ENCODE measurements around the gene PARP3.

Gene PARP3

GRCh38 chr3:51978143-51978502 is 36.0 kb downstream of the PARP3 start:
- H3K36me3 Mint-ChIP-seq (ENCODE audit: low read depth) = peaks cover 7% of the 10 kb centered on the region
- H3K27ac Mint-ChIP-seq = no peak overlapping the region
- TF ChIP-seq, protein P1, sequence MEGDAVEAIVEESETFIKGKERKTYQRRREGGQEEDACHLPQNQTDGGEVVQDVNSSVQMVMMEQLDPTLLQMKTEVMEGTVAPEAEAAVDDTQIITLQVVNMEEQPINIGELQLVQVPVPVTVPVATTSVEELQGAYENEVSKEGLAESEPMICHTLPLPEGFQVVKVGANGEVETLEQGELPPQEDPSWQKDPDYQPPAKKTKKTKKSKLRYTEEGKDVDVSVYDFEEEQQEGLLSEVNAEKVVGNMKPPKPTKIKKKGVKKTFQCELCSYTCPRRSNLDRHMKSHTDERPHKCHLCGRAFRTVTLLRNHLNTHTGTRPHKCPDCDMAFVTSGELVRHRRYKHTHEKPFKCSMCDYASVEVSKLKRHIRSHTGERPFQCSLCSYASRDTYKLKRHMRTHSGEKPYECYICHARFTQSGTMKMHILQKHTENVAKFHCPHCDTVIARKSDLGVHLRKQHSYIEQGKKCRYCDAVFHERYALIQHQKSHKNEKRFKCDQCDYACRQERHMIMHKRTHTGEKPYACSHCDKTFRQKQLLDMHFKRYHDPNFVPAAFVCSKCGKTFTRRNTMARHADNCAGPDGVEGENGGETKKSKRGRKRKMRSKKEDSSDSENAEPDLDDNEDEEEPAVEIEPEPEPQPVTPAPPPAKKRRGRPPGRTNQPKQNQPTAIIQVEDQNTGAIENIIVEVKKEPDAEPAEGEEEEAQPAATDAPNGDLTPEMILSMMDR (IDR thresholded peaks at IDR 0.05) = no peak
- peaks cover 2% of the 10 kb centered on the region for H3K27me3 Mint-ChIP-seq (ENCODE audit: low read depth, poor library complexity)
- H3K4me3 Mint-ChIP-seq = no peak overlapping the region
- DNase-seq = no peak
- H3K4me1 Mint-ChIP-seq = peaks cover 59% of the 10 kb centered on the region
- no peaks in the 10 kb centered on the region for H3K9me3 Mint-ChIP-seq

DNA sequence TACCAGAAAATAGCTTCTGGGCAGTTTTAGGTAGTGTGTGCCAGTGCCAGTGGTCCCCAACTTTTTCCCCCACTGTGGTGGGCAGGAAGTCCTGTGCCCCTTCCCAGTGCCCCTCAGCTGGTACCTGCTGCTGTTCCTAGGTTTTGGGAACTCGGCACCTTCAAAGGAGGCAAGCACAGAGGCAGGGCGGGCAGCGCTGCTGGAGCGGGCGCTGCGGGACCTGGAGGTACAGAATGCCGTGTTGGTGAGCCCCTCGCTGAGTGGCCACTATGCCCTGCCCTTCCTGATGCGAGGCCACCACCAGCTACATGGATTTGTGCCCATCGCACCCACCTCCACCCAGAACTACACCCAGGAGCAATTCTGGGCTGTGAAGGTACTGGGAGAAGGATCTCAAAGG is 38.1 kb downstream of the PARP3 start:
- H3K27me3 Mint-ChIP-seq (ENCODE audit: low read depth, poor library complexity) = no peaks in the 10 kb centered on the region
- peaks cover 7% of the 10 kb centered on the region for H3K36me3 Mint-ChIP-seq (ENCODE audit: low read depth)
- H3K27ac Mint-ChIP-seq = no peak overlapping the region
- no peaks in the 10 kb centered on the region for H3K9me3 Mint-ChIP-seq
- no peak for DNase-seq
- TF ChIP-seq, protein P1 (IDR thresholded peaks at IDR 0.05) = no peak
- peaks cover 64% of the 10 kb centered on the region for H3K4me1 Mint-ChIP-seq
- H3K4me3 Mint-ChIP-seq = no peak overlapping the region

DNA sequence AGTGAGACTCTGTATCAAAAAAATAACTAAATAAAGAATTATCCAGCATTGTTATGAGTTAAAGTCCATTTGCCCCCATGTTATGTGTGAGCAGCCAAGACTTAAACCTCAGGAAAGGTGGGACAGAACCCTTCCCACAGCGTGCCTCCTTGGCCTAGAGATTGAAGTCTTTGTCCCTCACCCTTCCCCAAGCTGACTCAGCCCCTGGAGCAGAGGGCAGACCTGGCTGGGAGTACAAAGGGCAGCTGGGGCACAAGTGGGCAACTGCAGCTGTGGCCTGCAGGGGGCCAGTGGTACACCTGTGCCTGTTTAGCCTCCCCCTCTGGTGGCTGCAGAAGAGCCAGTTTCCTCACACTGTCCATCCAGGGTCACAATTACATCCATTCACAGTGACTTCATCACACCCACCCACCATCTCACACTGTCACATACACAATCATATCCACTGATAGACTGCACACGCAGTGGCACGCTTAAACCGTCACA is 40.2 kb downstream of the PARP3 start:
- peak overlapping the region; percentile 88 for H3K4me3 Mint-ChIP-seq
- TF ChIP-seq, protein P1 (IDR thresholded peaks at IDR 0.05) = peak; percentile 42
- H3K36me3 Mint-ChIP-seq (ENCODE audit: low read depth) = peaks cover 7% of the 10 kb centered on the region
- no peak for DNase-seq
- no peaks in the 10 kb centered on the region for H3K9me3 Mint-ChIP-seq
- H3K27ac Mint-ChIP-seq = peak overlapping the region; percentile 99
- peaks cover 48% of the 10 kb centered on the region for H3K4me1 Mint-ChIP-seq
- H3K27me3 Mint-ChIP-seq (ENCODE audit: low read depth, poor library complexity) = no peaks in the 10 kb centered on the region

DNA sequence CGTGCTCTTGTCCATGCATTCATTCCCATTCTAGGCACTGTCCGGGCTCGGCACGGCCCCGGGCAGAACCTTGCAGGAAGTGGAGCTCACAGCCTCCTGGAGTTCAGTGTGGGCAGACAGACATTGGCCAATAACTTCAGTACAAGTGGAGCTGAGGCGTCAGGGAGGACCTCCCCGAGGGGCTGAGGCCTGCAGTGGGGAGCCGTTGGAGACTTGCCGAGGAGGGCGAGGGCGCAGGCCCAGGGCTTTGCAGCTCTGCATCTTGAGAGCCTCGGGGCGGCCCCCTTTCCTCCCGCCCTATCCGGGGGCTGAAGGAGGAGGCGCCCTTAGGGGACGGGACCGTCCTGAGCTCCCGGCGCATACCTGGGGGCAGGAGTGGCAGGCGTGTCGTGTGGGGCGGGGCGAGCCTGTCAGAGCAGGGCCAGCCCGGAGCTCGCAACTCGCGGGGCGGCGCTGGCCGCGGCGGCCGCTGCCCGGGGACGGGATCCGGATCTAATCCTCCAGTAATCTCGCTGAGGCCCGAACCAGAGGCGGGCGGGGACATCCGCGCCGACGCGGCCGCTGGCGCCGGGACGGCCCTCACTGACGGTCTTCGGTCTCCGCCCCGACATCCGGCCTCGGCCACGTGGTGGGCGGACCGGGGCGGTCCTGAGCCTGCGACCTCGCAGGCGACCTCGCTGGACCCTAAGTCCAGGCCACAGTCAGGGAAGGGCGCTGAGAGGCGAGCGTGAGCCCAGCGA is 40.8 kb downstream of the PARP3 start, which contains the start of gene ACY1:
TSS of gene ACY1 (plus strand) at position 698 of the 740 bp plus-strand sequence. CDS start 530 bp downstream, outside the sequence.
- Mint-ChIP-seq H3K4me3 (peak within 1 kb of the TSS; percentile 88), H3K27me3 (ENCODE audit: low read depth, poor library complexity) (no peaks in the 10 kb centered on the region), H3K36me3 (ENCODE audit: low read depth) (peaks cover 7% of the 10 kb centered on the region), H3K9me3 (no peaks in the 10 kb centered on the region), H3K4me1 (peaks cover 54% of the 10 kb centered on the region), H3K27ac (peak within 1 kb of the TSS; percentile 99)
- TF ChIP-seq, protein P1 (IDR thresholded peaks at IDR 0.05) = no peak
- peak; percentile 87 for DNase-seq

- TF ChIP-seq, protein P1 (IDR thresholded peaks at IDR 0.05) = no peak
- DNase-seq = no peak
- peak overlapping the region; percentile 88 for H3K4me3 Mint-ChIP-seq
- no peaks in the 10 kb centered on the region for H3K9me3 Mint-ChIP-seq
- H3K36me3 Mint-ChIP-seq (ENCODE audit: low read depth) = peaks cover 7% of the 10 kb centered on the region
- no peaks in the 10 kb centered on the region for H3K27me3 Mint-ChIP-seq (ENCODE audit: low read depth, poor library complexity)
- H3K27ac Mint-ChIP-seq = peak overlapping the region; percentile 98
- H3K4me1 Mint-ChIP-seq = peaks cover 59% of the 10 kb centered on the region
Measured at GRCh38 chr3:51983578-51984268, 41.6 kb downstream of the PARP3 start.
